Keratinocyte (primary cell): ENCODE data around the gene P2RY13.

Experiments
- CTCF ChIP-seq, 3 experiments: IDR thresholded peaks in 1 of 3; conservative IDR thresholded peaks in 1 of 3; optimal IDR thresholded peaks in 1 of 3; 2 replicates in 2 of 3; 3 replicates in 1 of 3; pipeline versions ENCODE3 to v1.5.1; 2011; ENCODE audit warnings: low read length in 3 of 3, mild to moderate bottlenecking in 3 of 3, moderate library complexity in 2 of 3, control low read depth in 1 of 3, inconsistent platforms in 1 of 3; ENCODE audit not compliant: insufficient read depth in 2 of 3; ENCODE audit errors: extremely low read depth in 1 of 3
- EZH2 ChIP-seq: IDR thresholded peaks from one replicate; pipeline ENCODE4 v1.6.1; 2012; ENCODE audit warnings: inconsistent platforms, mild to moderate bottlenecking, low read length, moderate library complexity

GRCh38 chr3:151366993-151367392 is 37.6 kb upstream of the P2RY13 start:
- no peak for TF ChIP-seq CTCF (optimal IDR thresholded peaks at IDR 0.05 in 1 of 3, IDR thresholded peaks at IDR 0.05 in 1 of 3, conservative IDR thresholded peaks at IDR 0.05 in 1 of 3; ENCODE audit: extremely low read depth in 1 of 3, insufficient read depth in 2 of 3, low read length in 3 of 3)
- TF ChIP-seq EZH2: no peak
